HepG2 (cell line): Measurements from ENCODE around the gene TMEM125. TPM values are rescaled to one million over a fixed set of nuclear protein-coding genes. Genes with fewer than 3 reads are reported as not detected.

Source experiments
- ATAC-seq: fragments of 200-7000 bp; cut with Tn5 transposase; 3 replicates; pipeline ENCODE4 v1.9.1; 2020; ENCODE audit warnings: mild to moderate bottlenecking, moderate library complexity
- BruUV-seq: library from RNA; stranded (reverse); fragments of 400-500 nt; replicated peaks from 2 replicates; lab custom pipeline; 2021; lab: Mats Ljungman, UMichigan
- CTCF ChIA-PET: fragments of 300-600 bp; formaldehyde crosslinking; extraction: SDS; loops from one replicate; lab custom pipeline; 2021; ENCODE audit warnings: low total read pairs, inconsistent platforms, low intra/inter-chr PET ratio; lab: Yijun Ruan, JAX
- POLR2A ChIA-PET: fragments of 350-600 bp; sonication (Branson Sonifier 250); formaldehyde crosslinking; loops from one replicate; lab custom pipeline; 2020; ENCODE audit warnings: antibody characterized with exemption, inconsistent platforms; lab: Yijun Ruan, JAX
- DNase-seq: peaks from one replicate; pipeline ENCODE4 v3.0.0-alpha.2; 2015; ENCODE audit warnings: low spot score
- FAIRE-seq: peaks from 3 replicates; lab custom pipeline; 2011; peaks lifted over from hg19 to GRCh38; lab: Jason Lieb, UNC
- H2AFZ ChIP-seq: one replicate; pipeline ENCODE4 v1.6.1; 2011; ENCODE audit warnings: low read length, inconsistent platforms
- H3K27ac ChIP-seq: fragments of 300-600 bp; 3 replicates; pipeline ENCODE4 v1.8.0; 2011; ENCODE audit warnings: mixed run types, mild to moderate bottlenecking, mixed read lengths, low read length, inconsistent platforms; ENCODE audit not compliant: insufficient read depth; ENCODE audit errors: extremely low read length
- H3K27me3 ChIP-seq, 2 experiments: fragments of 200-600 bp in 1 of 2; 2 replicates in 1 of 2; 3 replicates in 1 of 2; pipeline versions ENCODE4 v1.6.0 to v1.8.0; 2011; ENCODE audit warnings: low read length in 2 of 2, mild to moderate bottlenecking in 2 of 2, moderate library complexity in 2 of 2, inconsistent platforms in 1 of 2; ENCODE audit not compliant: insufficient read depth in 2 of 2, control insufficient read depth in 1 of 2
- H3K36me3 ChIP-seq, 2 experiments: fragments of 200-600 bp in 1 of 2; replicated peaks in 1 of 2; 2 replicates in 1 of 2; 3 replicates in 1 of 2; pipeline versions ENCODE4 v1.5.1 to v1.8.0; 2011; ENCODE audit warnings: low read length in 2 of 2, inconsistent platforms in 1 of 2; ENCODE audit not compliant: insufficient read depth in 2 of 2, control insufficient read depth in 1 of 2
- H3K4me1 ChIP-seq: 2 replicates; pipeline ENCODE4 v1.5.1; 2012; ENCODE audit warnings: low read length, inconsistent platforms; ENCODE audit not compliant: insufficient read depth
- H3K4me2 ChIP-seq: 2 replicates; pipeline ENCODE4 v1.6.0; 2011; ENCODE audit warnings: low read depth, low read length, inconsistent platforms
- H3K4me3 ChIP-seq, 3 experiments: fragments of 200-600 bp in 1 of 3; sonication (generic), shearing (Covaris generic) in 1 of 3; replicated peaks in 1 of 3; 2 replicates each; pipeline ENCODE4 v1.5.1; 2011 to 2016; ENCODE audit warnings: low read length in 3 of 3, inconsistent platforms in 2 of 3, low read depth in 2 of 3, mild to moderate bottlenecking in 2 of 3, control low read depth in 1 of 3, mixed read lengths in 1 of 3; ENCODE audit not compliant: insufficient read depth in 1 of 3
- H3K79me2 ChIP-seq: one replicate; pipeline ENCODE4 v1.6.1; 2011; ENCODE audit warnings: low read length, inconsistent platforms; ENCODE audit not compliant: insufficient read depth
- H3K9ac ChIP-seq: 2 replicates; pipeline ENCODE4 v1.6.0; 2011; ENCODE audit warnings: mild to moderate bottlenecking, low read depth, low read length, inconsistent platforms; ENCODE audit not compliant: insufficient read depth
- H3K9me3 ChIP-seq: 2 replicates; pipeline ENCODE4 v1.5.1; 2012; ENCODE audit warnings: mild to moderate bottlenecking, low read length
- H4K20me1 ChIP-seq: 2 replicates; pipeline ENCODE4 v1.6.0; 2011; ENCODE audit warnings: inconsistent platforms, mild to moderate bottlenecking, low read length, moderate library complexity; ENCODE audit not compliant: insufficient read depth
- FOXA3 ChIP-seq: IDR thresholded peaks from 2 replicates; pipeline ENCODE4 v1.6.1; 2016; ENCODE audit warnings: missing genetic modification reagents, missing compliant biosample characterization
- HMGA1 ChIP-seq: sonication (generic); formaldehyde crosslinking; conservative IDR thresholded peaks from 2 replicates; pipeline ENCODE4 v1.4.0; 2020; ENCODE audit warnings: missing genetic modification reagents
- MLLT10 ChIP-seq: sonication (generic); formaldehyde crosslinking; IDR thresholded peaks from 2 replicates; pipeline ENCODE4 v1.4.0; 2020; ENCODE audit warnings: missing genetic modification reagents
- NFIC ChIP-seq: IDR thresholded peaks from 2 replicates; pipeline ENCODE4 v1.6.1; 2012; ENCODE audit warnings: mild to moderate bottlenecking, low read length, inconsistent platforms
- POLR2AphosphoS5 ChIP-seq: IDR thresholded peaks from 2 replicates; pipeline ENCODE4 v1.6.1; 2012; ENCODE audit warnings: low read depth, low read length
- RORA ChIP-seq: sonication (generic); formaldehyde crosslinking; IDR thresholded peaks from 2 replicates; pipeline ENCODE4 v1.5.0; 2020; ENCODE audit warnings: mild to moderate bottlenecking, missing genetic modification reagents, moderate library complexity
- ZFP36L2 ChIP-seq: sonication (generic); formaldehyde crosslinking; IDR thresholded peaks from 2 replicates; pipeline ENCODE4 v1.4.0; 2020; ENCODE audit warnings: missing genetic modification reagents
- ZNF207 ChIP-seq: fragments of 450-650 bp; IDR thresholded peaks from 2 replicates; pipeline ENCODE4 v1.6.1; 2016; ENCODE audit warnings: antibody characterized with exemption, borderline replicate concordance
- ZNF552 ChIP-seq: sonication (generic); formaldehyde crosslinking; IDR thresholded peaks from 2 replicates; pipeline ENCODE4 v1.9.0; 2022; ENCODE audit warnings: missing genetic modification reagents, mild to moderate bottlenecking, borderline replicate concordance
- WGBS: methylation state at CpG from one replicate; pipeline ENCODE4 v1.1.6; 2017; ENCODE audit warnings: low lambda C conversion rate; 5-methylcytosine and 5-hydroxymethylcytosine counted together
- in situ Hi-C: cut with HindIII; loops from 2 replicates; pipeline ENCODE4 v1.10.0; 2017; ENCODE audit warnings: low pct_unique_long_range_greater_than_20kb; ENCODE audit not compliant: extremely low pct_ligation_motif_present
- intact Hi-C: fragments of 100-400 bp; cut with micrococcal nuclease; formaldehyde crosslinking; loops from one replicate; pipeline ENCODE4 v1.10.0; 2022; ENCODE audit not compliant: unreplicated experiment
- polyA plus RNA-seq, 8 experiments: library from polyadenylated mRNA; depleted of rRNA in 3 of 8; stranded (reverse) in 7 of 8; unstranded in 1 of 8; fragments of >200 nt; fragmentation: Illumina TruSeq in 4 of 8; extraction: Trizol in 4 of 8; gene quantifications; 2 replicates each; pipeline versions ENCODE4 v1.2.1 to v1.2.3, GENCODE V29; 2011 to 2016; ENCODE audit warnings: low read depth in 4 of 8, missing spikeins in 1 of 8, mixed read lengths in 1 of 8; ENCODE audit not compliant: insufficient read depth in 1 of 8
- total RNA-seq, 5 experiments: library from RNA; depleted of rRNA; stranded (reverse); fragments of >200 nt; fragmentation: Illumina TruSeq; extraction: Trizol; gene quantifications; 2 replicates each; pipeline ENCODE4 v1.2.3, GENCODE V29; 2016; ENCODE audit warnings: low read depth in 1 of 5
- TF ChIP-seq, protein P1 (sequence below): sonication (generic); formaldehyde crosslinking; IDR thresholded peaks from 2 replicates; pipeline ENCODE4 v1.4.0; 2020; ENCODE audit warnings: mild to moderate bottlenecking, missing genetic modification reagents
- TF ChIP-seq, protein P2 (sequence below): IDR thresholded peaks from 2 replicates; pipeline ENCODE4 v1.6.1; 2012; ENCODE audit warnings: low read length, improper control_type of control experiment
- TF ChIP-seq, protein P3 (sequence below): sonication (generic); formaldehyde crosslinking; IDR thresholded peaks from 2 replicates; pipeline ENCODE4 v1.8.0; 2022; ENCODE audit warnings: low read depth, missing genetic modification reagents

Gene TMEM125
- total and polyA plus RNA-seq, 2 of the 13 experiments (the other 11 are each of a cell fraction or from before 2014, with no cell fraction given): 0.03 TPM; not detected in 1

DNA sequence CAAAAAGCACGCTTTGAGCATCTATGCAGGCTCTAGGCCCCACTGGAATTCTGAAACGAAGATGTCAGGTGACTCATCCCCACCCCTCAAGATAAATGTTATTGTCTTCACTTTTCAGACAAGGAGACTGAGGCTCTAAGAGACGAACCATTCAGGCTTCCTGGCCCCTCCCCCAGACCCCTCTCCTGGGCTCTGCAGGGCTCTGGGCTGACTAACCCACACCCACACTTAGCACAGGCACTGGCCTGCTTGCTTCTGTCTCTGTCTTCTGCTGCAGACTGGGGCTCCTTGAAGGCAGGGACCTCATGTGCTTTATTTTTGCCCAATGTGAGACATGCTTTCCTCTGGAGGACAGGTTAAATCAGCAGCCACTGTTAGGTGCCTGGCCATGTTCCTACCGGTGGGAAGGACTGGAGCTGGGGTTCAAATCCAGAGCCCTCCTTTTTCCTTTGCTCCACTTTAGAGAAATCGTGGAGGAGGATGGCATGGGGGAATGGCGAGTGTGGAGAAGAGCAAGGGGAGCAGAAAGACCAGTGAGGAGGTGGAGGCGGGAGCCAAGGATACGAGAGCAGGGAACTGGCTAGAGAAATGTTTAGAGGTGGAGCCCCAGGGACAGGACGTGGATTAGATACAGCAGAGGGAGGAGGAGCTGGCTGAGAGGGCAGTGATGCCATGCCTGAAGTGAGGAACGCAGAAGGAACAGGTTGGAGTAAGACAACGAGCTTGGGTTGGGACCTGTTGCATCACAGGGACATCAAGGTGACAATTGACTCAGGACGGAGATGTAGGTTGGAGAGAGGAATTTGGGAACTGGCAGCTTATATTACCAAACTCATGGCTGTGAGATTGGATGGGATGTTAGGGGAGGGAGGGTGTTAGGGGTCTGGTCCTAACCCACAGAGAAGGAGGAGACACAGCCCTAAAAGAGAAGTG is 1.7 kb downstream of the TMEM125 start:
- no peak overlapping the region for H2AFZ ChIP-seq
- WGBS: 30% methylated on average over 12 of the region's 12 CpGs
- CTCF ChIA-PET: no interaction called here
- POLR2A ChIA-PET: no interaction called here
- H3K4me2 ChIP-seq: no peak overlapping the region
- H3K4me1 ChIP-seq: peaks cover 73% of the 10 kb centered on the region
- TF ChIP-seq ZNF552 (no peak), NFIC (no peak)
- DNase-seq: no peak
- ATAC-seq: no peak
- H3K9ac ChIP-seq: no peak overlapping the region
- H3K27me3 ChIP-seq: peaks cover 0 to 3% of the 10 kb centered on the region in 2 experiments; a peak in 1 of 5 replicates
- H3K36me3 ChIP-seq: no peaks in the 10 kb centered on the region
- no TSS peak for BruUV-seq
- no peaks in the 10 kb centered on the region for H4K20me1 ChIP-seq
- no peaks in the 10 kb centered on the region for H3K9me3 ChIP-seq
- no peaks in the 10 kb centered on the region for H3K79me2 ChIP-seq
- intact Hi-C loops (no loop called here), in situ Hi-C loops (no loop called here)
- FAIRE-seq: no peak
- H3K4me3 ChIP-seq: no peak overlapping the region
- no peak overlapping the region for H3K27ac ChIP-seq

DNA sequence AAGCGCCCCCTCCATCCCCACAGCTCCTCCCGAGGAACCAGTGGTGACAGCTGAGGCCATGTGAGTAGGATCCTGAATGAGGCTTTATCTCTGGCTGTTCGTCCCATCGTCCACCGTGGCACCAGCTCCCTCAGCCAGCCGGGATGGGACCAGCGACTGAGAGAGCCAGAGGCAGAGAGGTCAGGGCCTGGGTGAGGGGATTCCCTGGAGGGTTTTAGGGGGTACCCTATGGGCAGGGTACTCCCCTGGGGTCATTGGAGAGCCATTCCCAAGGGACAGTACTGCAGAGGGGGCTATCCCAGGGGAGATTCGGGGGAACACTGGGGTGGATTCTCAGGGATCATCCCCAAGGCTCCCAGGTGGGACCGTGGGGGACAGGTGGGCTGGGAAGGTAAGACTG is 2.4 kb downstream of the TMEM125 start:
- DNase-seq (no peak), FAIRE-seq (no peak), ATAC-seq (no peak)
- Histone ChIP-seq H3K36me3 (no peaks in the 10 kb centered on the region), H3K27ac (no peak overlapping the region), H3K9me3 (no peaks in the 10 kb centered on the region), H3K27me3 (peaks cover 0 to 3% of the 10 kb centered on the region in 2 experiments; a peak in 1 of 5 replicates), H2AFZ (no peak overlapping the region), H4K20me1 (no peaks in the 10 kb centered on the region), H3K4me2 (no peak overlapping the region), H3K4me3 (no peak overlapping the region), H3K9ac (no peak overlapping the region), H3K79me2 (no peaks in the 10 kb centered on the region), H3K4me1 (peaks cover 75% of the 10 kb centered on the region)
- in situ Hi-C loops (no loop called here), intact Hi-C loops (no loop called here)
- POLR2A ChIA-PET: no interaction called here
- BruUV-seq: no TSS peak
- CTCF ChIA-PET: no interaction called here
- WGBS: 20% methylated on average over 8 of the region's 9 CpGs
- TF ChIP-seq MLLT10 (CRISPR knock-in tag) (no peak), ZFP36L2 (CRISPR knock-in tag) (no peak), RORA (CRISPR knock-in tag) (no peak), FOXA3 (CRISPR knock-in tag) (no peak), ZNF207 (no peak), POLR2AphosphoS5 (no peak), HMGA1 (CRISPR knock-in tag) (no peak)
- TF ChIP-seq, protein P1, sequence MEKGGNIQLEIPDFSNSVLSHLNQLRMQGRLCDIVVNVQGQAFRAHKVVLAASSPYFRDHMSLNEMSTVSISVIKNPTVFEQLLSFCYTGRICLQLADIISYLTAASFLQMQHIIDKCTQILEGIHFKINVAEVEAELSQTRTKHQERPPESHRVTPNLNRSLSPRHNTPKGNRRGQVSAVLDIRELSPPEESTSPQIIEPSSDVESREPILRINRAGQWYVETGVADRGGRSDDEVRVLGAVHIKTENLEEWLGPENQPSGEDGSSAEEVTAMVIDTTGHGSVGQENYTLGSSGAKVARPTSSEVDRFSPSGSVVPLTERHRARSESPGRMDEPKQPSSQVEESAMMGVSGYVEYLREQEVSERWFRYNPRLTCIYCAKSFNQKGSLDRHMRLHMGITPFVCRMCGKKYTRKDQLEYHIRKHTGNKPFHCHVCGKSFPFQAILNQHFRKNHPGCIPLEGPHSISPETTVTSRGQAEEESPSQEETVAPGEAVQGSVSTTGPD (CRISPR knock-in tag): no peak
- TF ChIP-seq, protein P2, sequence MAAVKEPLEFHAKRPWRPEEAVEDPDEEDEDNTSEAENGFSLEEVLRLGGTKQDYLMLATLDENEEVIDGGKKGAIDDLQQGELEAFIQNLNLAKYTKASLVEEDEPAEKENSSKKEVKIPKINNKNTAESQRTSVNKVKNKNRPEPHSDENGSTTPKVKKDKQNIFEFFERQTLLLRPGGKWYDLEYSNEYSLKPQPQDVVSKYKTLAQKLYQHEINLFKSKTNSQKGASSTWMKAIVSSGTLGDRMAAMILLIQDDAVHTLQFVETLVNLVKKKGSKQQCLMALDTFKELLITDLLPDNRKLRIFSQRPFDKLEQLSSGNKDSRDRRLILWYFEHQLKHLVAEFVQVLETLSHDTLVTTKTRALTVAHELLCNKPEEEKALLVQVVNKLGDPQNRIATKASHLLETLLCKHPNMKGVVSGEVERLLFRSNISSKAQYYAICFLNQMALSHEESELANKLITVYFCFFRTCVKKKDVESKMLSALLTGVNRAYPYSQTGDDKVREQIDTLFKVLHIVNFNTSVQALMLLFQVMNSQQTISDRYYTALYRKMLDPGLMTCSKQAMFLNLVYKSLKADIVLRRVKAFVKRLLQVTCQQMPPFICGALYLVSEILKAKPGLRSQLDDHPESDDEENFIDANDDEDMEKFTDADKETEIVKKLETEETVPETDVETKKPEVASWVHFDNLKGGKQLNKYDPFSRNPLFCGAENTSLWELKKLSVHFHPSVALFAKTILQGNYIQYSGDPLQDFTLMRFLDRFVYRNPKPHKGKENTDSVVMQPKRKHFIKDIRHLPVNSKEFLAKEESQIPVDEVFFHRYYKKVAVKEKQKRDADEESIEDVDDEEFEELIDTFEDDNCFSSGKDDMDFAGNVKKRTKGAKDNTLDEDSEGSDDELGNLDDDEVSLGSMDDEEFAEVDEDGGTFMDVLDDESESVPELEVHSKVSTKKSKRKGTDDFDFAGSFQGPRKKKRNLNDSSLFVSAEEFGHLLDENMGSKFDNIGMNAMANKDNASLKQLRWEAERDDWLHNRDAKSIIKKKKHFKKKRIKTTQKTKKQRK: no peak
- TF ChIP-seq, protein P3, sequence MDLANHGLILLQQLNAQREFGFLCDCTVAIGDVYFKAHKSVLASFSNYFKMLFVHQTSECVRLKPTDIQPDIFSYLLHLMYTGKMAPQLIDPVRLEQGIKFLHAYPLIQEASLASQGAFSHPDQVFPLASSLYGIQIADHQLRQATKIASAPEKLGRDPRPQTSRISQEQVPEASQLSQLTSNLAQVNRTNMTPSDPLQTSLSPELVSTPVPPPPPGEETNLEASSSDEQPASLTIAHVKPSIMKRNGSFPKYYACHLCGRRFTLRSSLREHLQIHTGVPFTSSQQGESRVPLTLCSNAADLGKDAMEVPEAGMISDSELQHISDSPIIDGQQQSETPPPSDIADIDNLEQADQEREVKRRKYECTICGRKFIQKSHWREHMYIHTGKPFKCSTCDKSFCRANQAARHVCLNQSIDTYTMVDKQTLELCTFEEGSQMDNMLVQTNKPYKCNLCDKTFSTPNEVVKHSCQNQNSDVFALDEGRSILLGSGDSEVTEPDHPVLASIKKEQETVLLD (CRISPR knock-in tag): no peak
